ENCODE results near the gene SH3BGRL3. TPM values are rescaled to one million over a fixed set of nuclear protein-coding genes. Genes with fewer than 3 reads are reported as not detected.
A peak's percentile ranks its signal among the peaks of the same experiment; 100 is the strongest.

The SH3BGRL3 gene
- polyA plus RNA-seq, 3 donors: 478 to 1,744 (median 1,706) TPM

- H3K4me2 ChIP-seq (replicated peaks; ENCODE audit: extremely low read depth, low read length, poor library complexity, severe bottlenecking): no peak overlapping the region
- H3K27me3 Mint-ChIP-seq (ENCODE audit: low read depth in 3 of 3): peaks cover 1 to 4% (median 4%) of the 10 kb centered on the region in 3 donors
- no peak overlapping the region for H3K9ac ChIP-seq (ENCODE audit: insufficient read depth, low read length, poor library complexity, severe bottlenecking)
- H3K4me3 ChIP-seq (replicated peaks in 1 of 3; ENCODE audit: low read depth in 2 of 3, low read length in 3 of 3): no peak overlapping the region
- WGBS (ENCODE audit: insufficient coverage): no CpG with 5 or more reads among the region's 3 CpGs
- peaks cover 42 to 44% of the 10 kb centered on the region in 2 donors for H3K36me3 Mint-ChIP-seq
- no peaks in the 10 kb centered on the region for H3K9me3 ChIP-seq (replicated peaks in 1 of 2; ENCODE audit: control insufficient read depth in 1 of 2, insufficient read depth in 1 of 2, low read length in 2 of 2)
- peaks cover 9% of the 10 kb centered on the region for H4K20me1 ChIP-seq (ENCODE audit: insufficient read depth, low read length)
- H3K27me3 ChIP-seq (ENCODE audit: control insufficient read depth in 2 of 2, insufficient read depth in 2 of 2, low read length in 2 of 2): no peaks in the 10 kb centered on the region
- no peak overlapping the region for H3K27ac ChIP-seq (ENCODE audit: low read depth in 1 of 2, low read length in 2 of 2)
- H3K36me3 ChIP-seq (replicated peaks in 1 of 2; ENCODE audit: control insufficient read depth in 1 of 2, insufficient read depth in 2 of 2, low read length in 2 of 2): peaks cover 9 to 40% of the 10 kb centered on the region in 2 donors
- no peak overlapping the region for H3K27ac Mint-ChIP-seq
- H3K4me1 ChIP-seq (ENCODE audit: control insufficient read depth in 1 of 2, insufficient read depth in 2 of 2, low read length in 2 of 2): peaks cover 24 to 28% of the 10 kb centered on the region in 2 donors
- TF ChIP-seq, protein P1, sequence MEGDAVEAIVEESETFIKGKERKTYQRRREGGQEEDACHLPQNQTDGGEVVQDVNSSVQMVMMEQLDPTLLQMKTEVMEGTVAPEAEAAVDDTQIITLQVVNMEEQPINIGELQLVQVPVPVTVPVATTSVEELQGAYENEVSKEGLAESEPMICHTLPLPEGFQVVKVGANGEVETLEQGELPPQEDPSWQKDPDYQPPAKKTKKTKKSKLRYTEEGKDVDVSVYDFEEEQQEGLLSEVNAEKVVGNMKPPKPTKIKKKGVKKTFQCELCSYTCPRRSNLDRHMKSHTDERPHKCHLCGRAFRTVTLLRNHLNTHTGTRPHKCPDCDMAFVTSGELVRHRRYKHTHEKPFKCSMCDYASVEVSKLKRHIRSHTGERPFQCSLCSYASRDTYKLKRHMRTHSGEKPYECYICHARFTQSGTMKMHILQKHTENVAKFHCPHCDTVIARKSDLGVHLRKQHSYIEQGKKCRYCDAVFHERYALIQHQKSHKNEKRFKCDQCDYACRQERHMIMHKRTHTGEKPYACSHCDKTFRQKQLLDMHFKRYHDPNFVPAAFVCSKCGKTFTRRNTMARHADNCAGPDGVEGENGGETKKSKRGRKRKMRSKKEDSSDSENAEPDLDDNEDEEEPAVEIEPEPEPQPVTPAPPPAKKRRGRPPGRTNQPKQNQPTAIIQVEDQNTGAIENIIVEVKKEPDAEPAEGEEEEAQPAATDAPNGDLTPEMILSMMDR (IDR thresholded peaks at IDR 0.05): no peak
- peaks cover 34% of the 10 kb centered on the region for H3K4me1 Mint-ChIP-seq
- intact Hi-C loops (cut with micrococcal nuclease): loop anchor here in 1 of 2 donors (5.0 kb wide), 2 partner anchors 157 to 217 kb away; partner anchors contain the start of genes C1orf232 and ZNF593
- H2AFZ ChIP-seq (ENCODE audit: insufficient read depth, low read depth, low read length, poor library complexity, severe bottlenecking): no peak overlapping the region
- peaks cover 0 to 2% (median 0%) of the 10 kb centered on the region in 7 donors for H3K9me3 Mint-ChIP-seq
- no peak for DNase-seq
- peaks cover 15% of the 10 kb centered on the region for H3K79me2 ChIP-seq (ENCODE audit: insufficient read depth, low read length)
- H3K4me3 Mint-ChIP-seq: no peak overlapping the region
Observed at GRCh38 chr1:26324550-26324949, 44.7 kb downstream of the SH3BGRL3 start.

DNA sequence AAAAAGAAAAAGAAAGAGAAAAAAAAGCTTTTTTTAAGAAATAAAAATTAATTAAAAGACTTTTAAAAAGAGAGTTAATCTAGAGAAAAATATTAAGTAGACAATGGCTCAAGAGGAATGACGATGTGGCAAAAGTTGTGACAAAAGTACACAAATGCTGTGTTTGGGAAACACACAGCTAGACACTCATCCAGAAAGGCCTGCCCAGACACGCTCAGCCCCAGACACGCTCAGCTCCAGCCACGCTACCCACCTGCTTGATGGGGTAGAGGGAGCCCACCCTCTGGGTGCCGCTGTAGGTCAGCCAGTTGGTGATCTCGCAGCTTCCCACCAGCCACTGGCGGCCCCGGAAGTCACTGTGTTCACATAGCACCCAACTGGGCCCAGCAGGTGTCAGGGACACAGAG lies 48.1 kb downstream of the SH3BGRL3 start:
- Histone ChIP-seq H4K20me1 (ENCODE audit: insufficient read depth, low read length) (no peaks in the 10 kb centered on the region), H3K4me1 (ENCODE audit: control insufficient read depth in 1 of 2, insufficient read depth in 2 of 2, low read length in 2 of 2) (peaks cover 1% of the 10 kb centered on the region in 2 donors), H3K9me3 (replicated peaks in 1 of 2; ENCODE audit: control insufficient read depth in 1 of 2, insufficient read depth in 1 of 2, low read length in 2 of 2) (no peaks in the 10 kb centered on the region), H3K4me3 (replicated peaks in 1 of 3; ENCODE audit: low read depth in 2 of 3, low read length in 3 of 3) (no peak overlapping the region), H3K4me2 (replicated peaks; ENCODE audit: extremely low read depth, low read length, poor library complexity, severe bottlenecking) (no peak overlapping the region), H3K36me3 (replicated peaks in 1 of 2; ENCODE audit: control insufficient read depth in 1 of 2, insufficient read depth in 2 of 2, low read length in 2 of 2) (peaks cover 0 to 15% of the 10 kb centered on the region in 2 donors), H2AFZ (ENCODE audit: insufficient read depth, low read depth, low read length, poor library complexity, severe bottlenecking) (no peak overlapping the region), H3K27ac (ENCODE audit: low read depth in 1 of 2, low read length in 2 of 2) (no peak overlapping the region), H3K79me2 (ENCODE audit: insufficient read depth, low read length) (no peaks in the 10 kb centered on the region), H3K27me3 (ENCODE audit: control insufficient read depth in 2 of 2, insufficient read depth in 2 of 2, low read length in 2 of 2) (no peaks in the 10 kb centered on the region), H3K9ac (ENCODE audit: insufficient read depth, low read length, poor library complexity, severe bottlenecking) (no peak overlapping the region)
- WGBS (ENCODE audit: insufficient coverage): 92% methylated on average over 6 of the region's 8 CpGs
- H3K27ac Mint-ChIP-seq: peak overlapping the region in 2 of 7 donors; percentile 63 to 77
- H3K27me3 Mint-ChIP-seq (ENCODE audit: low read depth in 3 of 3): peaks cover 4 to 12% (median 9%) of the 10 kb centered on the region in 3 donors
- no peak for DNase-seq
- H3K36me3 Mint-ChIP-seq: peaks cover 15 to 16% of the 10 kb centered on the region in 2 donors
- no peak overlapping the region for H3K4me3 Mint-ChIP-seq
- intact Hi-C loops (cut with micrococcal nuclease): no loop called here
- H3K4me1 Mint-ChIP-seq: peaks cover 4% of the 10 kb centered on the region
- TF ChIP-seq, protein P1 (IDR thresholded peaks at IDR 0.05): no peak
- H3K9me3 Mint-ChIP-seq: peaks cover 0 to 2% (median 0%) of the 10 kb centered on the region in 7 donors
